ENCODE results near the gene SMNDC1.
A peak's percentile ranks its signal among the peaks of the same experiment; 100 is the strongest.

Gene SMNDC1

DNA sequence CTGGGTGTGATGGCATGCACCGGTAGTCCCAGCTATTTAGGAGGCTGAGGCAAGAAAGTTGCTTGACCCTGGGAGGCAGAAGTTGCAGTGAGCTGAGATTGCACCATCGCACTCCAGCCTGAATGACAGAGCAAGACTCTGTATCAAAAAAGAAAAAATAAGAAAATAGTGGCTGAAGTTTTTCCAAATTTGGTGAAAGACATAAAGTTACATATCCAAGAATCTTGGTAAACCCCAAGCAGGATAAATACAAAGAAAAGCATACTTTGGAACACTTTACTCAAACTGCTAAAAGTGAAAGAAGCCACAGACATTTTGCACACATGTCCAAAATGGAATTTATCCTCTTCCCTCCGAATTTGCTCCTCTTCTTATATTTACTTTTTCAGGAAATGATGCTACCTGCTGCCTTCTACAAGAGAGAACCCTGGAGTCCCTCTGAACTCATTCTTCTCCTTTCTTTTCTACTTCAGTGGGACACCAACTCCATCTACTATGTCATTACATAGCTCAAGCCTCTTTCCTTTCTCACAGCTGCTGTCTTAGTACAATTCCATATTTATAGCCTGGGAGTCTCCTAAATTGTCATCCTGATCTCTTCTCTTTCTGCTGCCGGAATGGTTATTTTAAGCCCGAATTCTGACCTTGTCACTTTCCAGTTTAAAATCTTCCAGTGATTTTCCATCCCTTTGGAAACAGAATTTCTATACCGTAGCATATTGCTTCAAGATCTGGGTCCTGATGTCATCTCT, 17.3 kb upstream of the SMNDC1 start:
- no peak for DNase-seq (ENCODE audit: low spot score in 2 of 2)

GRCh38 chr10:110317866-110318850, 13.4 kb upstream of the SMNDC1 start:
- Histone ChIP-seq H3K36me3 (replicated peaks) (no peaks in the 10 kb centered on the region), H3K4me1 (no peaks in the 10 kb centered on the region), H3K4me3 (no peak overlapping the region), H3K27me3 (ENCODE audit: low read depth) (peaks cover 24% of the 10 kb centered on the region), H3K9me3 (no peaks in the 10 kb centered on the region)
- in situ Hi-C loops (cut with MboI; ENCODE audit: low sequenced_read_pairs), result no loop called here
- DNase-seq (ENCODE audit: low spot score in 2 of 2), result no peak

More for the DNA sequence above, 17.3 kb upstream of the SMNDC1 start:
- in situ Hi-C loops (cut with MboI; ENCODE audit: low sequenced_read_pairs), result no loop called here
- Histone ChIP-seq H3K36me3 (replicated peaks) (no peaks in the 10 kb centered on the region), H3K4me3 (no peak overlapping the region), H3K9me3 (no peaks in the 10 kb centered on the region), H3K4me1 (no peaks in the 10 kb centered on the region), H3K27me3 (ENCODE audit: low read depth) (peaks cover 13% of the 10 kb centered on the region; the same call in 1 of the 2 replicates)

DNA sequence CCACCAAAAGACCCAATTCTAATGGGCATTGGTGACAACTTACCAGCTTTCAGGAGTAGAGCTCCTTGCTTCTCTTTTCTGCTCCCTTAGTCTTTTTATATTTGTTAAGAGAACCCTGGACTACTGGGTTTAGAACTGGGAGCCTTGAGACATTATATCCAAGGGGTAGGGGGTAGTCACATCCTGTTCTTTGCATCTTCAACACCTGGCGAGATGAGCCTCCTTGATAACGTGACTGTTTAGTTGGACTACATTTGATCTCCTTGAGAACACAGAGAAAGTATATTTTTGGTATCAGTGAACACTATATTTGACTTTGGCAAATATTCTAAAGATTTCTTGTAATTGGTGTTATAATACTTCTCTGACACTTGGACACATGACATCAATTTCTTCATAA, 9.0 kb upstream of the SMNDC1 start:
- DNase-seq (ENCODE audit: low spot score in 2 of 2), result no peak
- Histone ChIP-seq H3K4me1 (no peaks in the 10 kb centered on the region), H3K36me3 (replicated peaks) (no peaks in the 10 kb centered on the region), H3K9me3 (no peaks in the 10 kb centered on the region), H3K27me3 (ENCODE audit: low read depth) (peaks cover 57% of the 10 kb centered on the region), H3K4me3 (no peak overlapping the region)
- in situ Hi-C loops (cut with MboI; ENCODE audit: low sequenced_read_pairs), result no loop called here

GRCh38 chr10:110312206-110312605, 7.5 kb upstream of the SMNDC1 start:
- in situ Hi-C loops (cut with MboI; ENCODE audit: low sequenced_read_pairs), result no loop called here
- Histone ChIP-seq H3K36me3 (replicated peaks) (no peaks in the 10 kb centered on the region), H3K4me3 (no peak overlapping the region), H3K27me3 (ENCODE audit: low read depth) (peaks cover 54% of the 10 kb centered on the region), H3K9me3 (no peaks in the 10 kb centered on the region), H3K4me1 (no peaks in the 10 kb centered on the region)
- DNase-seq (ENCODE audit: low spot score in 2 of 2), result no peak

- in situ Hi-C loops (cut with MboI; ENCODE audit: low sequenced_read_pairs), result no loop called here
- Histone ChIP-seq H3K4me3 (no peak overlapping the region), H3K36me3 (replicated peaks) (no peaks in the 10 kb centered on the region), H3K9me3 (no peaks in the 10 kb centered on the region), H3K27me3 (ENCODE audit: low read depth) (peaks cover 54% of the 10 kb centered on the region), H3K4me1 (no peaks in the 10 kb centered on the region)
- DNase-seq (ENCODE audit: low spot score in 2 of 2), result peak; percentile 56 to 75
These were observed 6.7 kb upstream of the SMNDC1 start for GRCh38 chr10:110311357-110311949.

GRCh38 chr10:110310741-110311140, 6.0 kb upstream of the SMNDC1 start:
- H3K36me3 ChIP-seq (replicated peaks), result no peaks in the 10 kb centered on the region
- peaks cover 54% of the 10 kb centered on the region for H3K27me3 ChIP-seq (ENCODE audit: low read depth)
- no peak overlapping the region for H3K4me3 ChIP-seq
- DNase-seq (ENCODE audit: low spot score in 2 of 2), result no peak
- in situ Hi-C loops (cut with MboI; ENCODE audit: low sequenced_read_pairs), result no loop called here
- H3K9me3 ChIP-seq, result no peaks in the 10 kb centered on the region
- no peaks in the 10 kb centered on the region for H3K4me1 ChIP-seq

GRCh38 chr10:110307805-110308204, 3.1 kb upstream of the SMNDC1 start:
- Histone ChIP-seq H3K9me3 (no peaks in the 10 kb centered on the region), H3K4me1 (peaks cover 10% of the 10 kb centered on the region), H3K27me3 (ENCODE audit: low read depth) (peaks cover 30% of the 10 kb centered on the region), H3K36me3 (replicated peaks) (peaks cover 5% of the 10 kb centered on the region), H3K4me3 (no peak overlapping the region)
- no peak for DNase-seq (ENCODE audit: low spot score in 2 of 2)
- in situ Hi-C loops (cut with MboI; ENCODE audit: low sequenced_read_pairs), result no loop called here

GRCh38 chr10:110306452-110306768, 1.7 kb upstream of the SMNDC1 start:
- no peaks in the 10 kb centered on the region for H3K9me3 ChIP-seq
- peaks cover 19% of the 10 kb centered on the region for H3K36me3 ChIP-seq (replicated peaks)
- DNase-seq (ENCODE audit: low spot score in 2 of 2), result no peak
- peaks cover 18% of the 10 kb centered on the region for H3K27me3 ChIP-seq (ENCODE audit: low read depth)
- H3K4me1 ChIP-seq, result peaks cover 21% of the 10 kb centered on the region
- H3K4me3 ChIP-seq, result no peak overlapping the region
- in situ Hi-C loops (cut with MboI; ENCODE audit: low sequenced_read_pairs), result no loop called here

DNA sequence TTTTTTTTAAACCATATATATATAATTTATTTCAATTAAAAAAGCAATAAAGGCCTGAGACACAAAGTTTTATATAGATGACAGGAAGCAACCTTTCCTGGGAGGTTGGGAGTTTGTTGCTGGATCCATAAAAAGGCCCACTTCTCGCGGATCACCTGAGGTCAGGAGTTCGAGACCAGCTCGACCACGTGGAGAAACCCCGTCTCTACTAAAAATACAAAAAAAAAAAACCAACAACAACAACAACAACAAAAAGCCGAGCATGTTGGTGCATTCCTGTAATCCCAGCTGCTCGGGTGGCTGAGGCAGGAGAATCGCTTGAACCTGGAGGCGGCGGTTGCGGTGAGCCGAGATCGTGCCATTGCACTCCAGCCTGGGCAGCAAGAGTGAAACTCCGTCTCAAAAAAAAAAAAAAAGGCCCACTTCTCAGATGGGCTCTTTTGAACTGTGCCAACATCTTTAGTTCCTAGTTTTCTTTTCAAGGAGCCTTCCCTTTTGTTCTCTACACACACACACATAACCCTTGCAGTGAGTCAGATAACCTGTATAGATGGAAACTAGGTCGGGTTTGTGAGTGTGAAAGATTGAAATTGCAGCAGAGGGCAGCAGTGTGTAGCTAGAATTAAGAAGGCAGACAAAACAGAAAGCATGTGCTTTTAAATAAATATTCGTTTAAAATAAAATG, 1.2 kb upstream of the SMNDC1 start:
- H3K27me3 ChIP-seq (ENCODE audit: low read depth), result peaks cover 15% of the 10 kb centered on the region
- peak; percentile 54 to 83 for DNase-seq (ENCODE audit: low spot score in 2 of 2)
- H3K36me3 ChIP-seq (replicated peaks), result peaks cover 24% of the 10 kb centered on the region
- no peaks in the 10 kb centered on the region for H3K9me3 ChIP-seq
- peaks cover 22% of the 10 kb centered on the region for H3K4me1 ChIP-seq
- in situ Hi-C loops (cut with MboI; ENCODE audit: low sequenced_read_pairs), result no loop called here
- H3K4me3 ChIP-seq, result peak overlapping the region; percentile 70; the same call in 1 of the 2 replicates

DNA sequence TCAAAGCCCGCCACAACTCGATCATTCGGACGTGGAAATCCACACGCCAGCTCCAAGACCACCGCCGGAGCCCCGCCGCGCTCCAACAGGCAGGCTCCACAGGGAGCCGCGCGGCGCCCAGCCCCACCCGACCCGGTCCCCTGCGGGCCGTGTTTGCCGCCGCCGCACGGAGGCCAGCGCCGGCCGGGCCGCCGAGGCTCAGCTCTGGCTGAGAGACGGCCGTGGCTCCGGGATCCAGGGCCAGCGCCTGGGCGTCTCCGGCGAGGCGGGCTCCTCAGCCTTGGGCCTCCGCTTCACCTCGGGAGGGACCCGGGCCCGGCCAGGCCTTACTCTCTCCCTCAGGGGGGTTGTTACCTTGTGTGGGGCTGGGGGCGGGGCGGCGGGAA, 333 bp downstream of the SMNDC1 start:
- H3K9me3 ChIP-seq, result no peaks in the 10 kb centered on the region
- no peak for DNase-seq (ENCODE audit: low spot score in 2 of 2)
- in situ Hi-C loops (cut with MboI; ENCODE audit: low sequenced_read_pairs), result no loop called here
- peaks cover under 1% of the 10 kb centered on the region for H3K27me3 ChIP-seq (ENCODE audit: low read depth)
- peaks cover 22% of the 10 kb centered on the region for H3K4me1 ChIP-seq
- peaks cover 39% of the 10 kb centered on the region for H3K36me3 ChIP-seq (replicated peaks)
- peak overlapping the region; percentile 70 for H3K4me3 ChIP-seq

DNA sequence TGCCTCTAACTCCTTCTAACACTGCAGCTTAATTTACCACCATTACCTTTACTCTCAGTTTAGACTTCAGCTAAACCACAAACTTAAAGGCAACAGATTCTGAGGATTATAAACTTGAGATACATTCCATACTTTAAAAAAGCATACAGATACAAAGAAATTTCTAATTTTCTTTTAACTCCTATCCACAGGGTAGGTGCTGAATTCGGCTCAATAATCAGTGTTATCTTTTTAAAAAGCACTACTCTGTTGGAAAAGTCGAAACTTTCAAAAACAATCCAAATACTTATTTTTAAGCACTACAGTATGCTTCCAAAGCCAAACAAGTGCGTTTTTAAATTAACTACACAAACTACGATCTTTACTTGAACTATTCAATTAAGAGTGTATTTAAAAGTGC, 1.0 kb downstream of the SMNDC1 start:
- peaks cover 46% of the 10 kb centered on the region for H3K36me3 ChIP-seq (replicated peaks)

GRCh38 chr10:110300486-110300986, 4.2 kb downstream of the SMNDC1 start:
- peaks cover 26% of the 10 kb centered on the region for H3K4me1 ChIP-seq
- peaks cover 76% of the 10 kb centered on the region for H3K36me3 ChIP-seq (replicated peaks)
- no peaks in the 10 kb centered on the region for H3K27me3 ChIP-seq (ENCODE audit: low read depth)
- no peak overlapping the region for H3K4me3 ChIP-seq
- in situ Hi-C loops (cut with MboI; ENCODE audit: low sequenced_read_pairs), result no loop called here
- no peaks in the 10 kb centered on the region for H3K9me3 ChIP-seq
- no peak for DNase-seq (ENCODE audit: low spot score in 2 of 2)

More for the DNA sequence above, 1.0 kb downstream of the SMNDC1 start:
- Histone ChIP-seq H3K4me3 (peak overlapping the region; percentile 70), H3K9me3 (no peaks in the 10 kb centered on the region), H3K4me1 (peaks cover 22% of the 10 kb centered on the region), H3K27me3 (ENCODE audit: low read depth) (no peaks in the 10 kb centered on the region)
- no peak for DNase-seq (ENCODE audit: low spot score in 2 of 2)
- in situ Hi-C loops (cut with MboI; ENCODE audit: low sequenced_read_pairs), result no loop called here

GRCh38 chr10:110296966-110297365, 7.8 kb downstream of the SMNDC1 start:
- Histone ChIP-seq H3K4me3 (no peak overlapping the region), H3K4me1 (peaks cover 17% of the 10 kb centered on the region), H3K36me3 (replicated peaks) (peaks cover 95% of the 10 kb centered on the region), H3K9me3 (no peaks in the 10 kb centered on the region), H3K27me3 (ENCODE audit: low read depth) (no peaks in the 10 kb centered on the region)
- DNase-seq (ENCODE audit: low spot score in 2 of 2), result no peak
- in situ Hi-C loops (cut with MboI; ENCODE audit: low sequenced_read_pairs), result no loop called here
